ENCODE data around the gene CACNB1.

Gene CACNB1

DNA sequence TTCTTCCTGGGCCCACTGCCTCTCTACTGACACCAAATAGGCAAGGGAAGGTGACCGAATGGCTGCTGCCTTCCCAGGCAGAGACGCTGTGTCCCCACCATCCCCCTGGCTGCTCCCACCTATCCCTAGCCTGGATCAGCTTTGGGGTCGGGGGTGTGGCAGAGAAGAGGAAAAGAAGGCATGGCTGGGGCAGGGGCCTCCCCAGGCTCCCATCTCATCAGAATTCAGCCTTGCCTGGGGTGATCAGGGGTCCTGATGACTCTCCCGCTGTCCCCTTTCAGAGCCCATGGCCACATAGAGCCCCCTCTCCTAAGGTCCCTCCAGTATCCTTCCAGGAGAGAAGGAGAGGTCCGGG, 46.7 kb downstream of the CACNB1 start:
- Histone ChIP-seq H3K4me3 (replicated peaks; ENCODE audit: insufficient read depth, low read length) (no peak overlapping the region), H3K27me3 (ENCODE audit: insufficient read depth, poor library complexity, severe bottlenecking) (peaks cover 6% of the 10 kb centered on the region), H3K27ac (replicated peaks) (no peak overlapping the region)
- no peak for DNase-seq (ENCODE audit: low read depth in 1 of 2, low spot score in 1 of 2)
- TF ChIP-seq, protein P1, sequence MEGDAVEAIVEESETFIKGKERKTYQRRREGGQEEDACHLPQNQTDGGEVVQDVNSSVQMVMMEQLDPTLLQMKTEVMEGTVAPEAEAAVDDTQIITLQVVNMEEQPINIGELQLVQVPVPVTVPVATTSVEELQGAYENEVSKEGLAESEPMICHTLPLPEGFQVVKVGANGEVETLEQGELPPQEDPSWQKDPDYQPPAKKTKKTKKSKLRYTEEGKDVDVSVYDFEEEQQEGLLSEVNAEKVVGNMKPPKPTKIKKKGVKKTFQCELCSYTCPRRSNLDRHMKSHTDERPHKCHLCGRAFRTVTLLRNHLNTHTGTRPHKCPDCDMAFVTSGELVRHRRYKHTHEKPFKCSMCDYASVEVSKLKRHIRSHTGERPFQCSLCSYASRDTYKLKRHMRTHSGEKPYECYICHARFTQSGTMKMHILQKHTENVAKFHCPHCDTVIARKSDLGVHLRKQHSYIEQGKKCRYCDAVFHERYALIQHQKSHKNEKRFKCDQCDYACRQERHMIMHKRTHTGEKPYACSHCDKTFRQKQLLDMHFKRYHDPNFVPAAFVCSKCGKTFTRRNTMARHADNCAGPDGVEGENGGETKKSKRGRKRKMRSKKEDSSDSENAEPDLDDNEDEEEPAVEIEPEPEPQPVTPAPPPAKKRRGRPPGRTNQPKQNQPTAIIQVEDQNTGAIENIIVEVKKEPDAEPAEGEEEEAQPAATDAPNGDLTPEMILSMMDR (IDR thresholded peaks at IDR 0.05; ENCODE audit: insufficient read depth, low read length): no peak
- TF ChIP-seq GABPA (IDR thresholded peaks at IDR 0.05; ENCODE audit: low read depth) (no peak), POLR2AphosphoS5 (IDR thresholded peaks at IDR 0.05; ENCODE audit: low read depth) (no peak), SPI1 (IDR thresholded peaks at IDR 0.05; ENCODE audit: borderline replicate concordance, low read depth) (no peak)
- TF ChIP-seq, protein P2, sequence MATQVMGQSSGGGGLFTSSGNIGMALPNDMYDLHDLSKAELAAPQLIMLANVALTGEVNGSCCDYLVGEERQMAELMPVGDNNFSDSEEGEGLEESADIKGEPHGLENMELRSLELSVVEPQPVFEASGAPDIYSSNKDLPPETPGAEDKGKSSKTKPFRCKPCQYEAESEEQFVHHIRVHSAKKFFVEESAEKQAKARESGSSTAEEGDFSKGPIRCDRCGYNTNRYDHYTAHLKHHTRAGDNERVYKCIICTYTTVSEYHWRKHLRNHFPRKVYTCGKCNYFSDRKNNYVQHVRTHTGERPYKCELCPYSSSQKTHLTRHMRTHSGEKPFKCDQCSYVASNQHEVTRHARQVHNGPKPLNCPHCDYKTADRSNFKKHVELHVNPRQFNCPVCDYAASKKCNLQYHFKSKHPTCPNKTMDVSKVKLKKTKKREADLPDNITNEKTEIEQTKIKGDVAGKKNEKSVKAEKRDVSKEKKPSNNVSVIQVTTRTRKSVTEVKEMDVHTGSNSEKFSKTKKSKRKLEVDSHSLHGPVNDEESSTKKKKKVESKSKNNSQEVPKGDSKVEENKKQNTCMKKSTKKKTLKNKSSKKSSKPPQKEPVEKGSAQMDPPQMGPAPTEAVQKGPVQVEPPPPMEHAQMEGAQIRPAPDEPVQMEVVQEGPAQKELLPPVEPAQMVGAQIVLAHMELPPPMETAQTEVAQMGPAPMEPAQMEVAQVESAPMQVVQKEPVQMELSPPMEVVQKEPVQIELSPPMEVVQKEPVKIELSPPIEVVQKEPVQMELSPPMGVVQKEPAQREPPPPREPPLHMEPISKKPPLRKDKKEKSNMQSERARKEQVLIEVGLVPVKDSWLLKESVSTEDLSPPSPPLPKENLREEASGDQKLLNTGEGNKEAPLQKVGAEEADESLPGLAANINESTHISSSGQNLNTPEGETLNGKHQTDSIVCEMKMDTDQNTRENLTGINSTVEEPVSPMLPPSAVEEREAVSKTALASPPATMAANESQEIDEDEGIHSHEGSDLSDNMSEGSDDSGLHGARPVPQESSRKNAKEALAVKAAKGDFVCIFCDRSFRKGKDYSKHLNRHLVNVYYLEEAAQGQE (IDR thresholded peaks at IDR 0.05; ENCODE audit: insufficient replicate concordance, low read depth): no peak

DNA sequence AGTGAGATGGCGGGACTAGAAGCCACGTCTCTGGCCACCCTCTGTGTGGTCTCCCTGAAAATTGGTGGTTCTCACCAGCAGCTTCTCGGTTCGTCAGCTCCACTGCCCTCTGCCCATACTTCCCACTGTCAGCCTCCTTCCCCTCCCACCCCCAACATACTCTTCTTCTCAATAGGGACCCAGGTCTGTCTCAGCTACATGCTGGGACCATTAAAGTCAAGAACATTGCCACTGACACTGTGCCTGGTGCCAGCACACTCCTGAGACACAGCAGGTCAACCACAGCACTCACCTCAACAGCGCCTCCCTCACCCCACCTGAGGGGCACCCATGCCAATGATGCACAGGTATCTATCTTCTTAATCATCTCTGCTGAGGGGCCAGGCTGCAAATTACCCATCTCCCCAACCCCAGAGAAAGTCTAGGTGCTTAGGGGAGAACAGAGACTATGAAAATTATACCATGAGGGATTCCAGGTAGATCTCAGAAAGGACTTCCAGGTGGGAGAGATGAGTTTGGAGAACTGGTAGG, 47.3 kb downstream of the CACNB1 start:
- H3K27ac ChIP-seq (replicated peaks): no peak overlapping the region

DNA sequence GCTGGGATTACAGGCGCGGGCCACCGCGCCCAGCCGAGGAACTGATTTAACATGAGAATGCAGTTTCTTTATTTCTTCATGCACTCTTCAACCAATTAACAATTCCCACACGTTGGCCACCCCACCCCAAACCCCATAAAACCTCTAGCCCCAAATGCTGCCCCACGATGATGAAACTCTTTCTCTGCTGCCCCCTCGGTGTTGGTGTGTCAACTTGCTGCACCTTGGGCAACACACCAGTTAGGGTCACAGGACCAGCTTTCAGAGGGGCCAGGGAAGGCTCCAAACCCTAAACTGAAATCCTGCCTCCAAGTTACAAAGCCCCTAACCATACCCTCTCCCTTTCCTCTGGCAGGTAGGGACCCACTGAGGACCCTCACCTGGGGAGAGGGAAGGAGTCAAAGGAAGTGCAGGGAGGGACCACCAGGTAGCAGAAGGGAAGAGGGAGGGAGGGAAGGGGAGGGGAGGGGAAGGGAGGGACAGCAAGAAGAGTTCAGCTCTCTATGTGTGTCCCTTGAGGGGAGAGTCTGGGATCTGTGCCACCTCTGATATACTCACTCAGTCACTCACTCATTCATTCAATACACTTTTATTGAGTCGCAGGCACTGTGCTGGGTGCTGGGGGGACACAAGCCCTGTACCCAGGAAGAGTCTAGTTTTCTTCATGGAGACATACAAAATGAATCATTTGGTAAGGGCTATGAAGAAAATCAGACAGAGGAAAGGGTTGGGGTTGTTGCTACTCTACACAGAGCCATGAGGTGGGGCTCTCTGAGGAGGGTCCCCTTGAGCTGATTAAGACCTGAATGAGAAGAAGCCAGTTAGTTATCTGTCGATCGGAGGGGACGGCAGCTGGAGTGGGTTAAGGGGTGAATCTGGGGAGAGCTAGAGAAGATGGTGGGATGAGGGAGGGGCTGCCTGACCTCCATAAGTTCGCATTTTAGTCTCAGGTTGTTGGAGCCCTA, 50.0 kb downstream of the CACNB1 start:
- Histone ChIP-seq H3K4me3 (replicated peaks; ENCODE audit: insufficient read depth, low read length) (no peak overlapping the region), H3K27ac (replicated peaks) (no peak overlapping the region), H3K27me3 (ENCODE audit: insufficient read depth, poor library complexity, severe bottlenecking) (peaks cover 6% of the 10 kb centered on the region)
- TF ChIP-seq SPI1 (IDR thresholded peaks at IDR 0.05; ENCODE audit: borderline replicate concordance, low read depth): no peak
- TF ChIP-seq, protein P1 (IDR thresholded peaks at IDR 0.05; ENCODE audit: insufficient read depth, low read length): no peak
- TF ChIP-seq, protein P2 (IDR thresholded peaks at IDR 0.05; ENCODE audit: insufficient replicate concordance, low read depth): no peak
- DNase-seq (ENCODE audit: low read depth in 1 of 2, low spot score in 1 of 2): no peak

More for the DNA sequence above, 47.3 kb downstream of the CACNB1 start:
- TF ChIP-seq, protein P2 (IDR thresholded peaks at IDR 0.05; ENCODE audit: insufficient replicate concordance, low read depth): no peak
- no peak for TF ChIP-seq SPI1 (IDR thresholded peaks at IDR 0.05; ENCODE audit: borderline replicate concordance, low read depth)
- no peak for TF ChIP-seq GABPA (IDR thresholded peaks at IDR 0.05; ENCODE audit: low read depth)
- TF ChIP-seq POLR2AphosphoS5 (IDR thresholded peaks at IDR 0.05; ENCODE audit: low read depth): no peak
- TF ChIP-seq, protein P1 (IDR thresholded peaks at IDR 0.05; ENCODE audit: insufficient read depth, low read length): no peak
- Histone ChIP-seq H3K4me3 (replicated peaks; ENCODE audit: insufficient read depth, low read length) (no peak overlapping the region), H3K27me3 (ENCODE audit: insufficient read depth, poor library complexity, severe bottlenecking) (peaks cover 6% of the 10 kb centered on the region)
- no peak for DNase-seq (ENCODE audit: low read depth in 1 of 2, low spot score in 1 of 2)

Measured in HL-60 (cell line).